HepG2 (cell line): Measurements from ENCODE around the gene TNNI3. TPM values are rescaled to one million over a fixed set of nuclear protein-coding genes. Genes with fewer than 3 reads are reported as not detected.

Experiments used
- AGO2 ChIP-seq: fragments of 200-400 bp; formaldehyde crosslinking; optimal IDR thresholded peaks from 2 replicates; pipeline ENCODE3; 2017; ENCODE audit warnings: mild to moderate bottlenecking, low read depth, low read length, moderate library complexity
- ARNTL ChIP-seq: sonication (generic); formaldehyde crosslinking; IDR thresholded peaks from 2 replicates; pipeline ENCODE4 v1.4.0; 2020; ENCODE audit warnings: mild to moderate bottlenecking, missing genetic modification reagents
- HMG20A ChIP-seq: IDR thresholded peaks from 2 replicates; pipeline ENCODE4 v1.6.1; 2016; ENCODE audit warnings: borderline replicate concordance
- ISX ChIP-seq: sonication (generic); formaldehyde crosslinking; conservative IDR thresholded peaks from 2 replicates; pipeline ENCODE4 v1.5.0; 2020; ENCODE audit warnings: missing genetic modification reagents
- MIER2 ChIP-seq: IDR thresholded peaks from 2 replicates; pipeline ENCODE4 v1.6.1; 2016; ENCODE audit warnings: missing biosample characterization, missing genetic modification reagents
- NFATC3 ChIP-seq: sonication (generic); formaldehyde crosslinking; IDR thresholded peaks from 2 replicates; pipeline ENCODE4 v1.5.1; 2020; ENCODE audit warnings: mild to moderate bottlenecking, missing genetic modification reagents
- NR3C1 ChIP-seq: sonication (generic); formaldehyde crosslinking; IDR thresholded peaks from 2 replicates; pipeline ENCODE4 v1.4.0; 2020; ENCODE audit warnings: missing genetic modification reagents
- PHF20 ChIP-seq: sonication (generic); formaldehyde crosslinking; IDR thresholded peaks from 2 replicates; pipeline ENCODE4 v1.5.0; 2020; ENCODE audit warnings: mild to moderate bottlenecking, missing genetic modification reagents
- PHF21A ChIP-seq: sonication (generic); formaldehyde crosslinking; IDR thresholded peaks from 2 replicates; pipeline ENCODE4 v1.5.0; 2020; ENCODE audit warnings: mild to moderate bottlenecking, missing genetic modification reagents
- SAFB2 ChIP-seq: sonication (generic); formaldehyde crosslinking; IDR thresholded peaks from 2 replicates; pipeline ENCODE4 v1.5.1; 2020; ENCODE audit warnings: missing genetic modification reagents, low read depth, mild to moderate bottlenecking, borderline replicate concordance
- ZMYM4 ChIP-seq: sonication (generic); formaldehyde crosslinking; IDR thresholded peaks from 2 replicates; pipeline ENCODE4 v1.8.1; 2023; ENCODE audit warnings: mild to moderate bottlenecking, missing genetic modification reagents
- ZNF264 ChIP-seq: sonication (generic); formaldehyde crosslinking; IDR thresholded peaks from 2 replicates; pipeline ENCODE4 v1.4.0; 2020; ENCODE audit warnings: missing genetic modification reagents
- ZNF292 ChIP-seq: sonication (generic); formaldehyde crosslinking; IDR thresholded peaks from 2 replicates; pipeline ENCODE4 v1.8.1; 2022; ENCODE audit warnings: mild to moderate bottlenecking, low read depth, missing genetic modification reagents, borderline replicate concordance
- ZNF331 ChIP-seq: sonication (generic); formaldehyde crosslinking; IDR thresholded peaks from 2 replicates; pipeline ENCODE4 v1.4.0; 2020; ENCODE audit warnings: missing genetic modification reagents
- ZNF484 ChIP-seq: sonication (generic); formaldehyde crosslinking; IDR thresholded peaks from 2 replicates; pipeline ENCODE4 v1.5.1; 2020; ENCODE audit warnings: mild to moderate bottlenecking, low read depth, missing genetic modification reagents, borderline replicate concordance
- ZNF557 ChIP-seq: sonication (generic); formaldehyde crosslinking; IDR thresholded peaks from 2 replicates; pipeline ENCODE4 v1.4.0; 2020; ENCODE audit warnings: missing genetic modification reagents
- ZNF558 ChIP-seq: sonication (generic); formaldehyde crosslinking; IDR thresholded peaks from 2 replicates; pipeline ENCODE4 v1.9.0; 2022; ENCODE audit warnings: mild to moderate bottlenecking, missing genetic modification reagents, borderline replicate concordance
- polyA plus RNA-seq, 8 experiments: library from polyadenylated mRNA; depleted of rRNA in 3 of 8; stranded (reverse) in 7 of 8; unstranded in 1 of 8; fragments of >200 nt; fragmentation: Illumina TruSeq in 4 of 8; extraction: Trizol in 4 of 8; gene quantifications; 2 replicates each; pipeline versions ENCODE4 v1.2.1 to v1.2.3, GENCODE V29; 2011 to 2016; ENCODE audit warnings: low read depth in 4 of 8, missing spikeins in 1 of 8, mixed read lengths in 1 of 8; ENCODE audit not compliant: insufficient read depth in 1 of 8
- total RNA-seq, 5 experiments: library from RNA; depleted of rRNA; stranded (reverse); fragments of >200 nt; fragmentation: Illumina TruSeq; extraction: Trizol; gene quantifications; 2 replicates each; pipeline ENCODE4 v1.2.3, GENCODE V29; 2016; ENCODE audit warnings: low read depth in 1 of 5
- TF ChIP-seq, protein P1 (sequence below): sonication (generic); formaldehyde crosslinking; IDR thresholded peaks from 2 replicates; pipeline ENCODE4 v1.4.0; 2020; ENCODE audit warnings: mild to moderate bottlenecking, missing genetic modification reagents, borderline replicate concordance
- TF ChIP-seq, protein P2 (sequence below): IDR thresholded peaks from 2 replicates; pipeline ENCODE4 v1.6.1; 2012; ENCODE audit warnings: low read depth, low read length, improper control_type of control experiment
- TF ChIP-seq, protein P3 (sequence below): sonication (generic); formaldehyde crosslinking; IDR thresholded peaks from 2 replicates; pipeline ENCODE4 v1.8.1; 2022; ENCODE audit warnings: mild to moderate bottlenecking, missing genetic modification reagents
- TF ChIP-seq, protein P4 (sequence below): IDR thresholded peaks from 2 replicates; pipeline ENCODE4 v1.6.1; 2018; ENCODE audit warnings: missing genetic modification reagents, mild to moderate bottlenecking, missing compliant biosample characterization

The TNNI3 gene
- total and polyA plus RNA-seq, 2 of the 13 experiments (the other 11 are each of a cell fraction or from before 2014, with no cell fraction given): 3.5 to 3.7 TPM

DNA sequence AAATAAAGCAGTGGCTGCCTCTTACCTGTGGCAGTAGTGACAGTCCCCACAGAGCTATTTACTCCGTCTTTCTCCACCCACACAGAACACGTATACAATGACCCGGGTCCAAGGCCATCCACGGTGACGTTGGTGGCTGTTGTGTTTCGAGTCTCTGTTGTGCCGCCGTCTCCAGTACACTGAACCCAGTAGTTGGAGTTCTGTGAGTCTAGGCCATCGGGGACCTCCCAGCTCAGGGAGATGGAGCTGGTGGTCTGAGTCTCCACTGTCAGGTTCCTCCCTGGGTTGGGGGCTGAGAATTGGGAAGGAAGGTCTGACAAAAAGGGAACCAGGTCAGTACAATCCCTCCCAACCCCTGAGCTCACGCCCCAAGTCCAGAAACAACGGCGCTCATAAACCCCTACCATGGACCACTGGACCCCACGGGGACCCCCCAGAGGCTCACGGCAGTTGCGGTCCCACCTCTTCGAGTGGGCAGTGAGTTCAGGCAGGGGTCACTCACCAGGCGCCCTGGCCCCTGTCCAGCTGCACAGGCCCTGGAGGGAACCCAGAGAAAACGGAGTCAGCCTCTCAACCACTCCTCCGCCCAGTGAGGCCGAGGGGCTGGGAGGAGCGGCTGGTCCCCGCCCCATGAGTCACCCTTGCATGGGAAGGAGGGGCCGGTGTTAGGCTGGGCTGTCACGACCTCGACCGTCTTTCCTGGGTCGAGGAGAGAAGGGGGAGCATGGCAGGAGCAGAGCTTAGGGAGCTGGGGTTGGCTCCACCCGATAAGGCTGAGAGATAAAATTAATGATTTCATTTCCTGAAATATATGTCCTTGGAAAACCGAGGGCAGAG is 49.4 kb upstream of the TNNI3 start (continued):
- TF ChIP-seq ISX (no peak), AGO2 (peak; percentile 73), PHF21A (peak; percentile 68), ZNF558 (no peak; the same call in 1 of the 2 replicates), MIER2 (CRISPR knock-in tag) (no peak; the same call in none of the 2 replicates), PHF20 (CRISPR knock-in tag) (no peak), ZNF484 (CRISPR knock-in tag) (no peak), ZNF331 (CRISPR knock-in tag) (peak; percentile 65; the same call in 1 of the 2 replicates), NR3C1 (CRISPR knock-in tag) (no peak), NFATC3 (CRISPR knock-in tag) (no peak), ZNF557 (peak; percentile 50; the same call in 1 of the 2 replicates), ZNF292 (no peak), HMG20A (peak; percentile 55; the same call in 1 of the 2 replicates), ZMYM4 (CRISPR knock-in tag) (peak; percentile 73), ZNF264 (CRISPR knock-in tag) (no peak; the same call in 1 of the 2 replicates), ARNTL (CRISPR knock-in tag) (no peak; the same call in 1 of the 2 replicates), SAFB2 (CRISPR knock-in tag) (no peak; the same call in 1 of the 2 replicates)
- TF ChIP-seq, protein P1, sequence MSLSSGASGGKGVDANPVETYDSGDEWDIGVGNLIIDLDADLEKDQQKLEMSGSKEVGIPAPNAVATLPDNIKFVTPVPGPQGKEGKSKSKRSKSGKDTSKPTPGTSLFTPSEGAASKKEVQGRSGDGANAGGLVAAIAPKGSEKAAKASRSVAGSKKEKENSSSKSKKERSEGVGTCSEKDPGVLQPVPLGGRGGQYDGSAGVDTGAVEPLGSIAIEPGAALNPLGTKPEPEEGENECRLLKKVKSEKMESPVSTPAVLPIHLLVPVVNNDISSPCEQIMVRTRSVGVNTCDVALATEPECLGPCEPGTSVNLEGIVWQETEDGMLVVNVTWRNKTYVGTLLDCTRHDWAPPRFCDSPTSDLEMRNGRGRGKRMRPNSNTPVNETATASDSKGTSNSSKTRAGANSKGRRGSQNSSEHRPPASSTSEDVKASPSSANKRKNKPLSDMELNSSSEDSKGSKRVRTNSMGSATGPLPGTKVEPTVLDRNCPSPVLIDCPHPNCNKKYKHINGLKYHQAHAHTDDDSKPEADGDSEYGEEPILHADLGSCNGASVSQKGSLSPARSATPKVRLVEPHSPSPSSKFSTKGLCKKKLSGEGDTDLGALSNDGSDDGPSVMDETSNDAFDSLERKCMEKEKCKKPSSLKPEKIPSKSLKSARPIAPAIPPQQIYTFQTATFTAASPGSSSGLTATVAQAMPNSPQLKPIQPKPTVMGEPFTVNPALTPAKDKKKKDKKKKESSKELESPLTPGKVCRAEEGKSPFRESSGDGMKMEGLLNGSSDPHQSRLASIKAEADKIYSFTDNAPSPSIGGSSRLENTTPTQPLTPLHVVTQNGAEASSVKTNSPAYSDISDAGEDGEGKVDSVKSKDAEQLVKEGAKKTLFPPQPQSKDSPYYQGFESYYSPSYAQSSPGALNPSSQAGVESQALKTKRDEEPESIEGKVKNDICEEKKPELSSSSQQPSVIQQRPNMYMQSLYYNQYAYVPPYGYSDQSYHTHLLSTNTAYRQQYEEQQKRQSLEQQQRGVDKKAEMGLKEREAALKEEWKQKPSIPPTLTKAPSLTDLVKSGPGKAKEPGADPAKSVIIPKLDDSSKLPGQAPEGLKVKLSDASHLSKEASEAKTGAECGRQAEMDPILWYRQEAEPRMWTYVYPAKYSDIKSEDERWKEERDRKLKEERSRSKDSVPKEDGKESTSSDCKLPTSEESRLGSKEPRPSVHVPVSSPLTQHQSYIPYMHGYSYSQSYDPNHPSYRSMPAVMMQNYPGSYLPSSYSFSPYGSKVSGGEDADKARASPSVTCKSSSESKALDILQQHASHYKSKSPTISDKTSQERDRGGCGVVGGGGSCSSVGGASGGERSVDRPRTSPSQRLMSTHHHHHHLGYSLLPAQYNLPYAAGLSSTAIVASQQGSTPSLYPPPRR: no peak; the same call in 1 of the 2 replicates
- TF ChIP-seq, protein P2, sequence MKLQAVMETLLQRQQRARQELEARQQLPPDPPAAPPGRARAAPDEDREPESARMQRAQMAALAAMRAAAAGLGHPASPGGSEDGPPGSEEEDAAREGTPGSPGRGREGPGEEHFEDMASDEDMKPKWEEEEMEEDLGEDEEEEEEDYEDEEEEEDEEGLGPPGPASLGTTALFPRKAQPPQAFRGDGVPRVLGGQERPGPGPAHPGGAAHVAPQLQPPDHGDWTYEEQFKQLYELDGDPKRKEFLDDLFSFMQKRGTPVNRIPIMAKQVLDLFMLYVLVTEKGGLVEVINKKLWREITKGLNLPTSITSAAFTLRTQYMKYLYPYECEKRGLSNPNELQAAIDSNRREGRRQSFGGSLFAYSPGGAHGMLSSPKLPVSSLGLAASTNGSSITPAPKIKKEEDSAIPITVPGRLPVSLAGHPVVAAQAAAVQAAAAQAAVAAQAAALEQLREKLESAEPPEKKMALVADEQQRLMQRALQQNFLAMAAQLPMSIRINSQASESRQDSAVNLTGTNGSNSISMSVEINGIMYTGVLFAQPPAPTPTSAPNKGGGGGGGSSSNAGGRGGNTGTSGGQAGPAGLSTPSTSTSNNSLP: no peak
- TF ChIP-seq, protein P3, sequence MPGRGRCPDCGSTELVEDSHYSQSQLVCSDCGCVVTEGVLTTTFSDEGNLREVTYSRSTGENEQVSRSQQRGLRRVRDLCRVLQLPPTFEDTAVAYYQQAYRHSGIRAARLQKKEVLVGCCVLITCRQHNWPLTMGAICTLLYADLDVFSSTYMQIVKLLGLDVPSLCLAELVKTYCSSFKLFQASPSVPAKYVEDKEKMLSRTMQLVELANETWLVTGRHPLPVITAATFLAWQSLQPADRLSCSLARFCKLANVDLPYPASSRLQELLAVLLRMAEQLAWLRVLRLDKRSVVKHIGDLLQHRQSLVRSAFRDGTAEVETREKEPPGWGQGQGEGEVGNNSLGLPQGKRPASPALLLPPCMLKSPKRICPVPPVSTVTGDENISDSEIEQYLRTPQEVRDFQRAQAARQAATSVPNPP (CRISPR knock-in tag): 0 out of 2 replicates have a peak, but pooled peaks have one; percentile 66
- TF ChIP-seq, protein P4, sequence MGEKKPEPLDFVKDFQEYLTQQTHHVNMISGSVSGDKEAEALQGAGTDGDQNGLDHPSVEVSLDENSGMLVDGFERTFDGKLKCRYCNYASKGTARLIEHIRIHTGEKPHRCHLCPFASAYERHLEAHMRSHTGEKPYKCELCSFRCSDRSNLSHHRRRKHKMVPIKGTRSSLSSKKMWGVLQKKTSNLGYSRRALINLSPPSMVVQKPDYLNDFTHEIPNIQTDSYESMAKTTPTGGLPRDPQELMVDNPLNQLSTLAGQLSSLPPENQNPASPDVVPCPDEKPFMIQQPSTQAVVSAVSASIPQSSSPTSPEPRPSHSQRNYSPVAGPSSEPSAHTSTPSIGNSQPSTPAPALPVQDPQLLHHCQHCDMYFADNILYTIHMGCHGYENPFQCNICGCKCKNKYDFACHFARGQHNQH (CRISPR knock-in tag): peak; percentile 65; the same call in 1 of the 2 replicates
